H1 (cell line): ENCODE data around the gene NELFB.

ENCODE experiments used
- ATF2 ChIP-seq: IDR thresholded peaks from 2 replicates; pipeline ENCODE4 v1.6.1; 2012; ENCODE audit warnings: low read length, inconsistent platforms
- BCL11A ChIP-seq, 2 experiments: IDR thresholded peaks; one replicate each; pipeline ENCODE4 v1.6.1; 2011; ENCODE audit warnings: low read depth in 2 of 2, low read length in 2 of 2, mild to moderate bottlenecking in 2 of 2
- CTCF ChIP-seq, 3 experiments: IDR thresholded peaks; 1 replicate in 2 of 3; 2 replicates in 1 of 3; pipeline versions ENCODE4 v1.5.1 to v1.6.1; 2011; ENCODE audit warnings: low read length in 3 of 3, mild to moderate bottlenecking in 3 of 3, inconsistent platforms in 2 of 3, low read depth in 1 of 3, moderate library complexity in 1 of 3; ENCODE audit not compliant: insufficient read depth in 1 of 3; ENCODE audit errors: control extremely low read depth in 1 of 3
- EGR1 ChIP-seq: IDR thresholded peaks from 2 replicates; pipeline ENCODE4 v1.6.1; 2011; ENCODE audit warnings: low read depth, low read length, borderline replicate concordance
- EP300 ChIP-seq, 2 experiments: IDR thresholded peaks; 1 replicate in 1 of 2; 2 replicates in 1 of 2; pipeline ENCODE4 v1.6.1; 2011 to 2012; ENCODE audit warnings: low read depth in 2 of 2, low read length in 2 of 2, mild to moderate bottlenecking in 2 of 2, borderline replicate concordance in 1 of 2, inconsistent platforms in 1 of 2, moderate library complexity in 1 of 2
- EZH2 ChIP-seq: fragments of 200-600 bp; sonication (generic); IDR thresholded peaks from 2 replicates; pipeline ENCODE4 v1.7.1; 2012; ENCODE audit warnings: low read depth, mild to moderate bottlenecking, moderate library complexity, low read length, inconsistent platforms; ENCODE audit not compliant: severe bottlenecking
- GTF2F1 ChIP-seq: IDR thresholded peaks from 2 replicates; pipeline ENCODE4 v1.6.1; 2012; ENCODE audit warnings: low read depth, low read length, improper control_type of control experiment, borderline replicate concordance
- POLR2A ChIP-seq, 2 experiments: IDR thresholded peaks; 1 replicate in 1 of 2; 2 replicates in 1 of 2; pipeline ENCODE4 v1.6.1; 2011; ENCODE audit warnings: low read depth in 2 of 2, low read length in 2 of 2, mild to moderate bottlenecking in 2 of 2; ENCODE audit errors: control extremely low read depth in 1 of 2
- POLR2AphosphoS5 ChIP-seq: IDR thresholded peaks from 2 replicates; pipeline ENCODE4 v1.6.1; 2011; ENCODE audit warnings: low read depth, low read length
- RAD21 ChIP-seq, 2 experiments: IDR thresholded peaks in 1 of 2; conservative IDR thresholded peaks in 1 of 2; 2 replicates each; pipeline ENCODE4 v1.6.1; 2011; ENCODE audit warnings: low read depth in 2 of 2, low read length in 2 of 2, improper control_type of control experiment in 1 of 2, inconsistent platforms in 1 of 2, mild to moderate bottlenecking in 1 of 2, moderate library complexity in 1 of 2
- RBBP5 ChIP-seq: IDR thresholded peaks from 2 replicates; pipeline ENCODE4 v1.7.1; 2012; ENCODE audit warnings: low read depth, mild to moderate bottlenecking, inconsistent platforms, low read length, moderate library complexity, borderline replicate concordance
- RFX5 ChIP-seq: IDR thresholded peaks from 2 replicates; pipeline ENCODE4 v1.6.1; 2011; ENCODE audit warnings: low read depth, low read length, improper control_type of control experiment, borderline replicate concordance
- SIN3A ChIP-seq, 2 experiments: IDR thresholded peaks in 1 of 2; conservative IDR thresholded peaks in 1 of 2; 2 replicates each; pipeline ENCODE4 v1.6.1; 2011 to 2012; ENCODE audit warnings: low read length in 2 of 2, improper control_type of control experiment in 1 of 2, low read depth in 1 of 2, mild to moderate bottlenecking in 1 of 2

- TF ChIP-seq RBBP5 (no peak), GTF2F1 (no peak), CTCF (IDR thresholded peaks at IDR 0.05; ENCODE audit: control extremely low read depth in 1 of 3, insufficient read depth in 1 of 3, low read depth in 1 of 3, low read length in 3 of 3) (no peak), ATF2 (no peak), EP300 (IDR thresholded peaks at IDR 0.05; ENCODE audit: borderline replicate concordance in 1 of 2, low read depth in 2 of 2, low read length in 2 of 2) (no peak), RFX5 (no peak), SIN3A (conservative IDR thresholded peaks at IDR 0.05 in 1 of 2, IDR thresholded peaks at IDR 0.05 in 1 of 2; ENCODE audit: low read depth in 1 of 2, low read length in 2 of 2) (no peak), RAD21 (IDR thresholded peaks at IDR 0.05 in 1 of 2, conservative IDR thresholded peaks at IDR 0.05 in 1 of 2; ENCODE audit: low read depth in 2 of 2, low read length in 2 of 2) (no peak), EGR1 (no peak), BCL11A (IDR thresholded peaks at IDR 0.05; ENCODE audit: low read depth in 2 of 2, low read length in 2 of 2) (no peak), POLR2A (IDR thresholded peaks at IDR 0.05; ENCODE audit: control extremely low read depth in 1 of 2, low read depth in 2 of 2, low read length in 2 of 2) (no peak), EZH2 (no peak), POLR2AphosphoS5 (no peak)
Measured at GRCh38 chr9:137218212-137218753, 36.8 kb upstream of the NELFB start.
